GM21723 (cell line): ENCODE measurements around the gene TGFBRAP1.
A peak's percentile ranks its signal among the peaks of the same experiment; 100 is the strongest.

Experiments used
- ATAC-seq: cut with Tn5 transposase; IDR thresholded peaks from one replicate; pipeline ENCODE4 v1.9.1; 2021; ENCODE audit warnings: mild to moderate bottlenecking, moderate library complexity; ENCODE audit not compliant: unreplicated experiment

The TGFBRAP1 gene

GRCh38 chr2:105315314-105315713 lies 14.2 kb downstream of the TGFBRAP1 start:
- ATAC-seq: peak; percentile 53

GRCh38 chr2:105313877-105314276 lies 15.7 kb downstream of the TGFBRAP1 start:
- no peak for ATAC-seq

GRCh38 chr2:105309147-105309545 lies 20.4 kb downstream of the TGFBRAP1 start:
- ATAC-seq: no peak

GRCh38 chr2:105308382-105309146 lies 21.0 kb downstream of the TGFBRAP1 start:
- no peak for ATAC-seq

GRCh38 chr2:105307962-105308361 lies 21.6 kb downstream of the TGFBRAP1 start:
- ATAC-seq: no peak

- no peak for ATAC-seq
Observed at GRCh38 chr2:105307550-105307949, 22.0 kb downstream of the TGFBRAP1 start.

GRCh38 chr2:105307146-105307545 lies 22.4 kb downstream of the TGFBRAP1 start:
- no peak for ATAC-seq

- ATAC-seq: no peak
Observed at GRCh38 chr2:105301646-105302045, 27.9 kb downstream of the TGFBRAP1 start.

- ATAC-seq: no peak
Observed at GRCh38 chr2:105299290-105299689, 30.2 kb downstream of the TGFBRAP1 start.

GRCh38 chr2:105298017-105298416 lies 31.5 kb downstream of the TGFBRAP1 start:
- no peak for ATAC-seq

- ATAC-seq: no peak
Observed at GRCh38 chr2:105297216-105297615, 32.3 kb downstream of the TGFBRAP1 start.

- ATAC-seq: no peak
Observed at GRCh38 chr2:105296017-105296611, 33.4 kb downstream of the TGFBRAP1 start.

- ATAC-seq: no peak
Observed at GRCh38 chr2:105294844-105295481, 34.6 kb downstream of the TGFBRAP1 start.

- ATAC-seq: no peak
Observed at GRCh38 chr2:105294046-105294445, 35.5 kb downstream of the TGFBRAP1 start.

GRCh38 chr2:105291981-105292380 lies 37.6 kb downstream of the TGFBRAP1 start:
- no peak for ATAC-seq

GRCh38 chr2:105290981-105291660 lies 38.4 kb downstream of the TGFBRAP1 start:
- no peak for ATAC-seq

- ATAC-seq: no peak
Observed at GRCh38 chr2:105288133-105288532, 41.4 kb downstream of the TGFBRAP1 start.

- peak; percentile 61 for ATAC-seq
Observed at GRCh38 chr2:105287692-105288091, 41.8 kb downstream of the TGFBRAP1 start.

- ATAC-seq: no peak
Observed at GRCh38 chr2:105283532-105283931, 46.0 kb downstream of the TGFBRAP1 start.

GRCh38 chr2:105280281-105280680 lies 49.3 kb downstream of the TGFBRAP1 start:
- no peak for ATAC-seq

GRCh38 chr2:105279126-105279525 lies 50.4 kb downstream of the TGFBRAP1 start:
- no peak for ATAC-seq
